NK-92 (cell line): ENCODE measurements around the gene TNS2.

Source experiments
- DNase-seq: peaks from one replicate; lab custom pipeline; 2025; ENCODE audit not compliant: unreplicated experiment; lab: John Stamatoyannopoulos, UW

Gene TNS2

DNA sequence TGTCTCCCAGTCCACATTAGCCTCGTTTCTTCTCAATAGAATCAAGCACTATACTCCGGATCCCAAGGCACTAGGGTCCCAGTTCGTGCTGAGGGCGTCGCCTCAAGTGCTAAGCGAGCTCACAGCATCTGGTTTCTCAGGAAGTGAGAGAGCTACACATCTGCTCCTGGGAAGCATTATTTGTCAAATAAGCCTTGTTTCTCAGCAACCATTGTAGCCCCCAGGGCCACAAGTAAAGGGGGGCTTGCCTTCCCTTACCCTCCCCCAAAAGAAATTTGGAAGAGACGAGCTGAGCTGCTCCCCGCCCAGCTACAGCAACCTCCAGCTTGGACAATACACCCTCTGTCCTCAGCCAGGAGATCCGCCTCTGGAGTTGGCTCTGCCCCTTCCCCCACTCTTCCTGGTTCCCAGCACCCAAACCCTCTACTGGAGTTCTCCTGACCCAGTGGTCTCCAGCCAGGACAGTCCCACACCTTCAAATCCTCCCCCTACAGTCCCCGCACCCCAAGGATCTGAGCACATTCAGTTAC is 5.7 kb upstream of the TNS2 start:
- no peak for DNase-seq

DNA sequence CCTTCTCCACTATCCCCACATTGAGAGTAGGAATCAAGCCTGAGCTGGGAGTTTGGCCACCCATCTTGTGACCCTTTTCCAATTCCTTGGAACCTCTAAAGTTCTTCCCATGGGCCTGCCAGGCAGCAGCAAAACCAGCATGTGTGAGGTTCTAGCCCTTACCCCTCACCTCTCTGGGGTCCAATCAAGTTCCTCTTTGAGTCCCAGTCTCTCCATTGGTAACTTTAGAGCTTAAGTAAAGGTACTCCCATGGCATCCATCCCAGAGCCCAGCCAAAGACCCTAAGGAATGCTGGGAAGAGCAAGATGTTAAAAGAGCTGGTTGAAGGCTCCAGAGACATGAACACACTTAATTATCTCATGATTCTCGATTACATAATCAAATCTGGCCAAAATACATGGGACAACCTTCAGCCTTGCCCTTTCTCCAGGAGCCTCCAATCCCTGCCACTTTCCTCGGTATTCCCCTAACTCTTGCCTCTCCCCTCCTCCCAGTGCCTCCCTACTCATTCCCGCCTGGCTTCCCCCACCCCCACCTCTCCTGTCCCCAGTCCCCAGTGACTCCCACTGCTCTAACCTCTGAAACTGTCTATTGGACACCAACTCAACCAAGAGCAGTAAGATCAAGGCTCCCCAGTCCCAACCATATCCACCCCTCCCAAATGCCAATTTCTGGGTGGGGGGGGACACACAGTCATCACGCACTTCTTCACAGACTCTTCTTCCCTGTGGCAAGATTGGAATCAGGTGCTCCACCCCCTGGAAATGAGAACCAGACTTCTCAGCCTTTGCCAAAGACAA is 4.8 kb upstream of the TNS2 start:
- DNase-seq: no peak

DNA sequence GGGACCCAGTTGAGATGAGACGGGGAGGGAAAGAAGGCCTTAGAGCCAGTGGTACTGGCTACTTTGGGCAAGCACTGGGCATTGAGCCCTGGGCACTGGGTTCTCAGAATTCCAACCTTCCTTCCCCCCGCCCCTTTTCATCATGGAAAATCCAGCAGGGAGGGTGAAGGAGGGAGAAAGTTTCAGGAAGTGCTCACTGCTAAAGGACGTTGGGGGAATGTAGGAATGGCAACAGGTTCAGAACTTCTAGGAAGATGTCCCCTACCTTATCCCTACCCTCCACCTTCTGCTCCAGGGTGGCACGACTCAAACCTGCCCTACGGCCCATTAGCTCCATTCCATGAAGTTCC is 4.2 kb upstream of the TNS2 start:
- DNase-seq: no peak

DNA sequence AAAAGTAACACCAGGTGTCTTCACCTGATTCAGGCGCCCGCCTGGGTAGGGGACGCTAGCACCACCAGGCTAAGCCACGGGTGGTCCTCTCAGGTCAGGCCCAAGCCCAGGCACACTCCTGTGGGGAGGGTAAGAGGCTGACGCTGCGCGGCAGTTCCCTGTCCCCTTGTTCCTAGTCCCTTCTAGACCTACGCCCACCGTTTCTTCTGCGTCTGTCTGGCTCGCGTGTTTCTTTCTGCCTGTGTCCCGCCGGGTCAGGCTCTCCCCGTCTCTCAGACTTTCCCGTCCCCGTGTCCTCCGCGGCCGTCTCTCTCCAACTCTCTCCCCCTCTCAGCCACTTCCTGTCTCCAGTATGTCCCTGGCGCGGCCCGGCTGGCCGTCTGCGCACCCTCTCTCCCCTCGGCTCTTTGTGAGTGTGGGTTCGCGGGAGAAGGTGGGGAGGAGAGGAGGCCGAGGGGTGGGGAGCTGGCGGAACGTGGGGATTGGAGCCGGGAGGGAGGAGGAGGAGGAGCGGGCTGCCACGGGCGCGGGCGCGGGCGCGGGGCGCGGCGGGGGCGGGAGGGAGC is 3.1 kb upstream of the TNS2 start:
- no peak for DNase-seq

DNA sequence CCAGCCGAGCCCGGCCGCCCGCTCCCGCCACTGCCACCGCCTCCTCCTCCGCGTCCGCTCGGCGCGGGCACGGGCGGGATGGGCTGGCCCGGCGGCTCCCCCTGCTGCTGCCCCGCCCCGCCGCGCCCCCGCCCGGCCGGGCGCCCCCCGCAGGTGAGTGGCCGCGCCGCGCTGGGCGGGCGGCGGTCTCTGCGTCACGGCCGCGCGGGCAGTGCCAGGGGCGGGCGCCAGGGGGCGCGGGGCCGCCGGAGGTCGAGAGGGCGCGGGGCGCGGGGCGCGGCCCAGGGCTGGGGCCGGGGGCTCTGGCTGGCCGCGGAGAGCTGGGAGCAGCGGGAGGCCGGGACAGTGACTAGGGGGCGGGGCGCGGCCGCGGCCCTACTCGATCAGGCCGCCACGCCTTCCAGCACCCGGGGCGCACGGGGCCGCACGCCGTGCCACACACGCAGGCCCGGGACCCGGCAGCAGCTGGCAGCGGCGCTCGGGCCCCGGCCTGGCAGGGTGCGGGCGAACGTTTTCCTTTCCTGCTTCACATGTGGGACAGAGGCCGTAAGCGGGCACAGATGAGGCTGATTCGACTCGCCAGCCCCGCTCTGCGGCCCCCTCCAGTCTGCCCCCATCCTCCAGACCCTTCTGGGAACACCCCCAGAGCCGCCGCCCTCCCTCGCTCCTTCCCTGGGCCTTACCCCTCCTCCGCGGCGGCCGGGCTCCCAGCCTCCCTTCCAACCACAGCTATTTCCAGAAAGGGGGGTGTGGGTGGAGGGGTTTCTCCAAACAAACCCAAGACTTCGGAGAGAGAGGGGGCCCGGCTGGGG is 2.4 kb upstream of the TNS2 start:
- no peak for DNase-seq

DNA sequence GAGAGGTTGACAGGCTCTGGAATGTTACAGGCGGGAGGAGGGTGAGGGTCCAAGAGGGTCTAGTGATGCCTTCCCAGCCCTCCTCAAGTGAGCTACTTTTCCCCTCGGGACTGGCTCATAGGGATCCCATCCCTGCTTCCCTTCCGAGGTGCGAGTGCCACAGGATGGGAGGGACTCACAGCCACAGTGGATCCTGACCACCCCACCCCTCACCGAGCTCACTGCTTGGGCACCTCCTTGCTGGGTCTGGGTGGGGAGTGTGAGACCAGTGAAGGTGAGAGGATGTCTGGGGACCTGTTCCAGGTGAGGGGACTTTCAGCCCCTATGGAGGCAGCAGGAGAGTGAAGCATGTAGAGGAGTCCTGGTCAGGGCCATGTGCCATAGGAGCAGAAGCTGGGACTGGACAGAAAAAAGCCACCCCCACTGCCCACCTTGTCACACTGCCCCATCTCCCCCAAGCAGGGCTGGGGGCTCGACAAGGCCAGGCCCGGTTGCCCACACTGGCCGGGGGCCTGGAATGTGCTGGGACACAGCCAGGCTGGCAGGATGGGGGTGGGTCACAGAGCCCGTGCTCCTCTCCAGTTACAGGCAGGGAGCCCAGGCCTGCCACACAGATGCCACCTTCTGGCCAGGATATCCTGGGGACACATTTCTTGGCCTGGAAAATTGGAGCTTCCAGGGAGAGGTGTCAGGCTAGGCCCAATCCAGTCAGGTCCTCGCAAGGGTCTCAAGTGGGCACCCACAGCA is 1.7 kb upstream of the TNS2 start:
- no peak for DNase-seq

DNA sequence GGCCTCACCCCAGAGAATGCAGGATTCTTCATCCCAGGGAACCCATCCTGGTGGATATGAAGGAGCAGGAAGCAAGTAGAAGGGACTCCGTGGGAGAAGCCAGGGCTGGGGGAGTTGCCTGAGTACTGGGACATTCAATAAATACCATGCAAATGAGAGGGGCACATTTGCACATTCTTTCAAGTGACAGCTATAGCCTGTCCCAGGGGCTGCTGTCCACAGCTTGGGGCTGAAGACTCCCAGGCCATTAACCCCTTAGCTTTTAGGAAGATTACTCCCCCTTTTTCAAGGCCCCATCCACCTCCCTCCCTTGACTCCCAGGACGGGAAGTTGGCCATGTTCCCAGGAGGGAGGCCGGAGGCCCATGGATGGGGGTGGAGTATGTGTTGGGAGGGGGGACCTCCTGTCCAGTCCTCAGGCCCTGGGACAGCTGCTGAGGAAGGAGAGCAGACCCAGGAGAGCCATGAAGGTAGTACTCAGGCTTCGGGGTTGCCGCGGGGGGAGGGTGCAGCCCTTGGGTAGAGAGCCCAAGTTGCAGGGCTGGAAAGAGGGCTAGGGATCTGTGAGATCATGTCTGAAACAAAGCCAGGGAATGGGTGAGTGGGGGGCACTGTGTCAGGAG is 974 bp upstream of the TNS2 start:
- no peak for DNase-seq

DNA sequence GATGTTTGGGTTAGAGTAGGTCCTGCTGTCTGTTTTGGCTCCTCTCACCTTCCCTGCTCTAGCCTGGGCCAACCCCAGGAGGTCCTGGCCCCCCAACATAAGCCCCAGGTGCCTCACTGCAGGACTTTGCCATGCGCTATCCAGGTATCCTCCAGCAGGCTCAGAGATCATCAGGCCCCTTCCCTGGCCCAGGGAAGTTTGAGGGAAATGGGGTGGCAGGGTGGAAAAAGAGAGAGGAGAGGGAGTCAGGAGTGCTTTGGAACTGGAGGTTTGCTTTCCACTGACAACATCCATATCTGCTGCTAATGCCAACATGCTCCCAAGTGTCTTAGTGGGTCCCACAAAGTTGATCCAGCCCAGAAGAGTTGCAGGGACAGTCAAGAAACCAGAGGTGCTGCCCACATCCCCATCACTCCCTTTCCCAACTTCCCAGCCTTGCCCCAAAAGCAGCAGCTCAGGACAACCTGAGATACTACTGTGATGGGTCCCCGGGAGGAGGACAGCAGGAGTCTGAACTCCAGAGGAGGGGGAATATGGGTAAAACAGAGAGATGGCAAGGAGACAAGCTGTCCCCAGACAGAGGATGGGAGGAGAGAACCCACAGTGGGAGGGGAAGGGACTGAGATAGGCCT is 677 bp downstream of the TNS2 start:
- no peak for DNase-seq

DNA sequence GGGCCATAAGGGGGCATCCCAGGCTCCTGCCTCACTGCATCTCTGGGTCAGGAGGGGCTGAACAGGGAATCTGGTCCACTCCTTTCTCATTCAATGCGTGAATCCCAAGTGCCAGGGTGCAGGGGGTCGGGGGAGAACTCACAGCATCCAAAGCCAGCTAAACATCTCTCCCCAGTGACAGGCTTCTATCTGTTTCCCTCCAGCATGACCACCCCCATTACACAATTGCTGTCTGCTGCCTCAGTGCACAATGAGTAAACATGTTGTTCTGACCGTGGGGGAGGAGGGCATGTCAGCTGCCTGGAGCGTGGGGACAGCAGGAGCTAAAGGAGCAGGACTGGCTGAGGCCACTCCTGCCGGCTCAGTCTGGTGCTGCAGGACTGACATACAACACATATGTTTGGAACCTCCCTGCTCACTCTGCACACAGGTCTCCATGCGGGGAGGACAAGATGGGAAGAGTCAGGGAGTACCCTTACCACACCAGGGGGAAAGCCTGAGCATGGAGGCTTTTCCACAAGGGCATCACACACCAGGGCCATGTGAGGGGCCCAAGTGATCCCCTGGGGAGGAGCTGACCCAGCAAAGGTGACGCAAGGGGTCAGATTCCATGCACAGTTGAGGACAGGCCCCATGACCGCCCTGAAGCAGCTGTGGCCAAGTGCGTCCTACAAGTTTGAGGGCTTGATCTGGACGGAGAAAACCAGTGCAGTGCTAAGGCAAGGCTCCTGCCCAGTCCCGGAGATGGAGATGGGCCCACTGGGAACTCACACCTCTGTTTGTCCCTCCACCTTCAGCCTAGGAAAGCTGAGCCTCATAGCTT is 1.4 kb downstream of the TNS2 start:
- DNase-seq: no peak

DNA sequence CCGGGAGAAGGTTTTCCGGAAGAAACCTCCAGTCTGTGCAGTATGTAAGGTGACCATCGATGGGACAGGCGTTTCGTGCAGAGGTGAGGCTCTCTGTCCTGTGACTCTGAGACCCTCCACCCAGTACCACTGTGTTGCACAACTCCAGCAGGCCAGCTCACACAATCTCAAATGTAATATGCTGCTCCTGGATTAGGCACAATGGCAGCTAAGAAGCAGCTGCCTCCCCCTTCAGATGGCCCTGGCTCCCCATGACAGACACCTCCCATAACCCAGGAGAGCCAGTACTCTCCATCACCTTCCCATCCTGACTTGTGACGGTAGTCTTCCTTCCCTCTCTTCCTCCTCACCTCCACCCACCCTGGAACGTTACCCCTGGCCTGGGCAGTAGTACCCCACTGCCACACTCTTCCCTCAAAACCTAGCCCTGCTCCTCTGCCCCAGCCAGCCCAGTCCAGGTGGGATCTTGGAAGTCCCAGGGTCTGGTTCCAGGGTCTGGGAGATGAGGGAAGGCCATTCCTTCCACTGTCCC is 2.1 kb downstream of the TNS2 start:
- DNase-seq: no peak

DNA sequence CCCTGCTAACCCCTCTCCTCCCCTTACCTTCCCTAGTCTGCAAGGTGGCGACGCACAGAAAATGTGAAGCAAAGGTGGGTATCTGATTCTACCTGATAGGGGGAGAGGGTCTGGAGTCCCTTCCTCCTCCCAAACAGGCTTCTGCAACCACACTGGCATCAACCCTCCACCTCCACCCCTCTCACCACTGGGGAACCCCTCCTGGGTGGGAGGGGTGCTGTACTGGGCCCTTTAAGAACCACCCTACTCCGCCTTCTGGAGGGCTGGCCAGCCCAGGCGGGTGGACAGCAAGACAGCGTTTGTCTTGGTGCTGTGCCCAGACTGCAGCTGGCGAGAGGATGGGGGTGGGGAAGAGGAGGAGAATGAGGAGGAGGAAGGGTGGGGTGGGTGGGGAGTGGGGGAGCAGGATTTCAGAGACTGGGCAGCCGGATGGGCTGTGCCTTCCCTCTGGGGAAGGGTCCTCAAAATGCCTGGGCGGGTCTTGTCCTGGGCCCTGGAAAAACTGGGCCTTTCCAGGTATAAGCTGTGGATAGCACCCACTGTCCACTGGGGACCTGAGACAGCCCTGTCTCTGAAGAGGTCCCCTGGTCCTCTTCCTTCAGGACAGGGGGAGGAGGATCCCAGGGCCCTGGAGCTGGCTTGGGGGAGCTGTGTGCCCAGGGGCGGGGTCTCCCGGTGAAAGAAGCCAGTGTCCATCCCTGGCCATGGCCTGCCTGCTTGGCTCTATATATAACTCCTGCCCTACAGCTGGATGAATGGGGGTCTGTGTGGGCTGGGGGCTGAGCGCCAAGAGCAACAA is 2.8 kb downstream of the TNS2 start:
- DNase-seq: no peak

DNA sequence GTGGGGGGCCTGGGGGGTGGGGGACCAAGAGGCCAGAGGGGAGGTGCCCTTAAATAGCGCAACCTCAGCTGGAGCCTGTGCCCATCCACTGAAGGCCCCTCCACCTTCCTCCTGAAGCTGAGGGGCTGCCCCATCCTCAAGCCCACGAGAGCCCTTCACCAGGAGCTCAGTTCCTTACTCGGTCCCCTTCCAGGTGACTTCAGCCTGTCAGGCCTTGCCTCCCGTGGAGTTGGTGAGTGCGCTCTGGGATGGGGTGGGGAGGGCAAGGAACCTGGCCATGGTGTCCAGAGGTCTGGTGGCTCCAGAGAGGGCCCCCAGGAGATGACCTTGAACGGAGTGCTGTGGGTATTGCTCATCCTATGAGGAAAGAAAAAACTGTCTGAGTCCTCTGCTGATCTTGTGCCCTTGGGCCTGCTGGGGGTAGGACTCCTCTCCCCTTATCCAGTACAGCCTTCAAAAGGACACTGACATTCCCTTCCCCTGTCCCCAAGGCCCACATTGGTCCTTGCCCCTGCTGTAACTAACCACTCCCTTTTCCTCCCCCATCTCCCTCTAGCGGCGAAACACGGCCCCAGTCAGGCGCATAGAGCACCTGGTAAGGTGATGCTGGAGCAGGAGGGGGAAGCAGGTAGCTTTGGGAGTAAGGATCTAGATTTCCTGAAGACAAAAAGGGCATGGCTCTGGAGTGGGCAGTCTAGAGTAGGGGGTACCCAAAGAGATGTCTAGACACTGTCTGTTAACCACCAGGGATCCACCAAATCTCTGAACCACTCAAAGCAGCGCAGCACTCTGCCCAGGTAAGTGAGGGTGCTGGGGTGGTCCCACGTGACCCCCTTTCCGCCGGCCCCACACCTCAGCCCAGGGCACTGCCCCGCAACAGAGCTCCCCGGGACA is 3.6 kb downstream of the TNS2 start:
- DNase-seq: no peak

DNA sequence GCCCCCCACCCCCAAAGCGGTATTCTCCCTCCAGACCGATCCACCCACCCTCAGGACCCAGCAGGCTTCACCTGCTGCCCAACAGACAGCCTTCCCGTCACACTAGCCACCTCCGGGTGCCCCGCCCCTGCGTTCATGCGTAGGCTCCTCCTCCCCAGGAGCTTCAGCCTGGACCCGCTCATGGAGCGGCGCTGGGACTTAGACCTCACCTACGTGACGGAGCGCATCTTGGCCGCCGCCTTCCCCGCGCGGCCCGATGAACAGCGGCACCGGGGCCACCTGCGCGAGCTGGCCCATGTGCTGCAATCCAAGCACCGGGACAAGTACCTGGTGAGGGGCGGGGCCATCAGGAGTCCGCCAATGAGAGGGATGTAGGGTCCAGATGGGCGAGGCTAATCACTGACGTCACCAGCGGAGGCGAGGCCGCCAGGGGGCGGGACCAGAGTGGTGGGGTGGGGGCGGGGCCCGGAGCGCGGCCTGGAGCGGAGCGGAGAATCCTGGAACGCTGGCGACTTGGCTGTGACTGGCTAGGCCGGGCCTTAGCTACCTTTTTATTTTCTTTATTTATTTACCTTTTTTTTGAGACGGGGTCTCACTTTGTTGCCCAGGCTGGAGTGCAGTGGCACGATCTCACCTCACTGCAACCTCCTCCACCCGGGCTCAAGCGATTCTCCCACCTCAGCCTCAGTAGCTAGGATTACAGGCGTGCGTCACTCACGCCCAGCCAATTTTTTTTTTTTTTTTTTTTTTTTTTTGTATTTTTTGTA is 4.4 kb downstream of the TNS2 start:
- DNase-seq: peak; percentile 65

DNA sequence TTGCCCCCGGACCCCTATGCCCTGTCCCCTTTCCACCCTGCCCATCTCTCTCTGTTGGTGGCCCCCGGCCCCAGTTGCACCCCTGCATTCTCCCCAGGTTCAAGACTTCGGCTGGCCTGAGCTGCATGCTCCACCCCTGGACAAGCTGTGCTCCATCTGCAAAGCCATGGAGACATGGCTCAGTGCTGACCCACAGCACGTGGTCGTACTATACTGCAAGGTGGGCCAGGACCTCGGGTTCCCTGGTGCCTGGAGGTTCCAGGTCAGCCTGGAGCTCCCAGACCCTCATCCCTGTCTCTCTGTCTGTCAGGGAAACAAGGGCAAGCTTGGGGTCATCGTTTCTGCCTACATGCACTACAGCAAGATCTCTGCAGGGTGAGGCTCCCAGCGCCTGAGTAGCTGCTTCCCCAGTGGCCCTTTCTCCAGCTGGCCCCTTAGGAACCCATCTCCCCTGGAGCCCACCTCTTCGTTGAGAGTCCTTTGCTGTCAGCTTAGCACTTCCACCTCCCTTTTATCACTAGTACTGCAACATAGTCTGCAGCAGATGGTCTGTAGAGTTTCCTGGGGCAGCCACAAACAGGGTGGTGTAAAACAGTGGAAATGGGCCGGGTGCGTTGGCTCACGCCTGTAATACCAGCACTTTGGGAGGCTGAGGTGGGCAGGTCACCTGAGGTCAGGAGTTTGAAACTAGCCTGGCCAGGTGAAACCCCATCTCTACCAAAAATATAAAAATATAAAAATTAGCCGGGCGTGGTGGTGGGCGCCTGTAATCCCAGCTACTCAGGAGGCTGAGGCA is 5.8 kb downstream of the TNS2 start:
- DNase-seq: no peak

DNA sequence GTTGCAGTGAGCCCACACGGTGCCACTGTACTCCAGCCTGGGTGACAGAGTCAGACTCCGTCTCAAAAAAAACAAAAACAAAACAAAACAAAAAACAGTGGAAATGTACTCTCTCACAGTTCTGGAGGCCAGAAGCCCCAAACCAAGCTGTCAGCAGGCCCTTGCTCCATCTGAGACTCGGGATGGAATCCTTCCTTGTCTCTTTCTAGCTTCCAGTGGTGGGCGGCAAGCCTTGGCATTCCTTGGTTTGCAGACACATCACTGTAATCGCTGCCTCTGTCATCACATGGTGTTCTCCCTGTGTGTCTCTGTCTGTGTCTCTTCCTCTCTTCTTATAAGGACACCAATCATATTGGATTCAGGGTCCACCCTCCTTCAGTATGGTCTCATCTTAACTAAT is 6.4 kb downstream of the TNS2 start:
- no peak for DNase-seq

DNA sequence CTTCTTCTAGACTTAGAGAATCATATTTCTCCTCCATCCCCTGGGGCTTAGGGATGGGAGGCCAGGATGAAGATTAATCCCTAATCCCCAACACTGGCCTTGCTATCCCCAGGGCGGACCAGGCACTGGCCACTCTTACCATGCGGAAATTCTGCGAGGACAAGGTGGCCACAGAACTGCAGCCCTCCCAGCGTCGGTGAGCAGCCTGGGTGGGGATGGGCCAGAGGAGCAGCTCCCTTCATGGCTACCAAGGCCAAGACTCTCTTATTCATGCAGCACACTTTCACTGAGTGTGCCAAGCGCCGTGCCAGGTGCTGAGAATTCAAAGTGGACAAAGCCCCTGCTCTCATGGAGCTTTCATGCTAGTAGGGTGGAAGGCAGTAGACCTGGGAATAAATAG is 7.0 kb downstream of the TNS2 start:
- DNase-seq: no peak
